ENCODE measurements around the gene LPP. TPM values are rescaled to one million over a fixed set of nuclear protein-coding genes. Genes with fewer than 3 reads are reported as not detected.

Gene LPP
- total RNA-seq, 1 experiment from 2014 or later, result 264 TPM

DNA sequence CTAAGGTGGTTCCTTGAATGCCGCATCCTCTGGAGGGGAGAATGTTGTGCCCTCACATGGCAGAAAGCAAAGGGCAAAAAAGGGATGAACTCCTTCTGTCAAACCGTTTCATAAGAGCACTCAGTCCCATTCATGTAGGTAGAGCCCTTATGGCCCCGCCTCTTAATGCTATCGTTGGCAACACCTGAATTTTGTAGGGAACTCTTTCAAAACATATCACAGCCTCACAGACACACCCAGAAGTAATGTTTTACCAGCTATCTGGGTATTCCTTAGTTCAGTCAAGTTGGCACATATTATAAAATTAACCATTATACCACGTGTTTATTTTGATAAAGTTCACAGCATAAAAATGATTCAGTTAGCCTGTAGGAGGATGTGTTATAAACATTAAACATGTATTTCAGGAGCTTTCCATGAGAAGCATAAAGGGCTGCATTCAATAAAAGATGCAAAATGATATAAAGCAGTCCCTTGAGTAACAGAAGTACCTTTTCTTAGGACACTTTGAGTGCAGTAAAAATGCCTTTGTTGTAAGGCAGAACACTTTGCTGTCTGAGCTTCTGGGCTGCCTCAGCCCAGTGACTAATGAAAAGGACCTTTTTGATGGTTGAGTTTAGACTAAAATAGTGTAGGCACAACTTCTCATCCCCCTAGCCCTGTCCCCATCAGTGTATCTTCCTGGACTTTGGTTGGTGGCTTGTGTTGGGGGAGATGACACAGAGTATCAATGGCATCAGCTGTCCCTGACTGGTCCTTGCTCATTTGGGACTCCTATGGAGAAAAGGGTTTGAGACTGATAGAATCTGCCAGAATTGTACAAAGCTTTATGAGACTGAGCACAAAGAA, 754.3 kb downstream of the LPP start:
- H3K27me3 Mint-ChIP-seq (ENCODE audit: unreplicated experiment), result no peaks in the 10 kb centered on the region
- H3K27ac Mint-ChIP-seq (ENCODE audit: unreplicated experiment), result no peak overlapping the region
- no TSS peak for BruUV-seq (replicated peaks)
- intact Hi-C loops (cut with micrococcal nuclease; ENCODE audit: unreplicated experiment), result no loop called here
- no peaks in the 10 kb centered on the region for H3K4me1 Mint-ChIP-seq (ENCODE audit: low read depth, unreplicated experiment)
- no peak overlapping the region for H3K4me3 Mint-ChIP-seq (ENCODE audit: low read depth, unreplicated experiment)
- H3K36me3 Mint-ChIP-seq (ENCODE audit: insufficient read depth, unreplicated experiment), result no peaks in the 10 kb centered on the region
- CTCF ChIA-PET, result no interaction called here
- no peaks in the 10 kb centered on the region for H3K9me3 Mint-ChIP-seq (ENCODE audit: low read depth, unreplicated experiment)
- DNase-seq, result no peak
- TF ChIP-seq CTCF (IDR thresholded peaks at IDR 0.05; ENCODE audit: unreplicated experiment), result no peak

- no peak for TF ChIP-seq CTCF (IDR thresholded peaks at IDR 0.05; ENCODE audit: unreplicated experiment)
- Mint-ChIP-seq H3K27ac (ENCODE audit: unreplicated experiment) (no peak overlapping the region), H3K4me1 (ENCODE audit: low read depth, unreplicated experiment) (no peaks in the 10 kb centered on the region), H3K27me3 (ENCODE audit: unreplicated experiment) (no peaks in the 10 kb centered on the region), H3K9me3 (ENCODE audit: low read depth, unreplicated experiment) (no peaks in the 10 kb centered on the region), H3K4me3 (ENCODE audit: low read depth, unreplicated experiment) (no peak overlapping the region), H3K36me3 (ENCODE audit: insufficient read depth, unreplicated experiment) (no peaks in the 10 kb centered on the region)
- no TSS peak for BruUV-seq (replicated peaks)
- intact Hi-C loops (cut with micrococcal nuclease; ENCODE audit: unreplicated experiment), result no loop called here
- CTCF ChIA-PET, result no interaction called here
- no peak for DNase-seq
These were observed 757.3 kb downstream of the LPP start for GRCh38 chr3:188911026-188911850.

- H3K36me3 Mint-ChIP-seq (ENCODE audit: insufficient read depth, unreplicated experiment), result no peaks in the 10 kb centered on the region
- no peaks in the 10 kb centered on the region for H3K4me1 Mint-ChIP-seq (ENCODE audit: low read depth, unreplicated experiment)
- no peak overlapping the region for H3K27ac Mint-ChIP-seq (ENCODE audit: unreplicated experiment)
- CTCF ChIA-PET, result no interaction called here
- BruUV-seq (replicated peaks), result no TSS peak
- no peaks in the 10 kb centered on the region for H3K9me3 Mint-ChIP-seq (ENCODE audit: low read depth, unreplicated experiment)
- no peak overlapping the region for H3K4me3 Mint-ChIP-seq (ENCODE audit: low read depth, unreplicated experiment)
- no peaks in the 10 kb centered on the region for H3K27me3 Mint-ChIP-seq (ENCODE audit: unreplicated experiment)
- TF ChIP-seq CTCF (IDR thresholded peaks at IDR 0.05; ENCODE audit: unreplicated experiment), result no peak
- no peak for DNase-seq
- intact Hi-C loops (cut with micrococcal nuclease; ENCODE audit: unreplicated experiment), result no loop called here
These were observed 759.1 kb downstream of the LPP start for GRCh38 chr3:188913084-188913483.

- DNase-seq, result no peak
- intact Hi-C loops (cut with micrococcal nuclease; ENCODE audit: unreplicated experiment), result no loop called here
- no peak overlapping the region for H3K4me3 Mint-ChIP-seq (ENCODE audit: low read depth, unreplicated experiment)
- no peak for TF ChIP-seq CTCF (IDR thresholded peaks at IDR 0.05; ENCODE audit: unreplicated experiment)
- H3K27me3 Mint-ChIP-seq (ENCODE audit: unreplicated experiment), result no peaks in the 10 kb centered on the region
- CTCF ChIA-PET, result interaction anchor here (1.0 kb wide), 1 partner anchor 15 kb away, joined by 3 read pairs; no protein-coding TSS in a partner anchor
- H3K27ac Mint-ChIP-seq (ENCODE audit: unreplicated experiment), result no peak overlapping the region
- no TSS peak for BruUV-seq (replicated peaks)
- no peaks in the 10 kb centered on the region for H3K36me3 Mint-ChIP-seq (ENCODE audit: insufficient read depth, unreplicated experiment)
- H3K4me1 Mint-ChIP-seq (ENCODE audit: low read depth, unreplicated experiment), result no peaks in the 10 kb centered on the region
- H3K9me3 Mint-ChIP-seq (ENCODE audit: low read depth, unreplicated experiment), result no peaks in the 10 kb centered on the region
These were observed 760.6 kb downstream of the LPP start for GRCh38 chr3:188914552-188914951.
